B cell (primary cell): Measurements from ENCODE around the gene OTOP2. TPM values are rescaled to one million over a fixed set of nuclear protein-coding genes. Genes with fewer than 3 reads are reported as not detected.

Source experiments
- ATAC-seq: fragments of 200-7000 bp; cut with Tn5 transposase; one replicate; pipeline ENCODE4 v1.10.0; 2021; ENCODE audit warnings: low read depth, mild to moderate bottlenecking, moderate number of reproducible peaks, moderate library complexity
- CTCF ChIA-PET: fragments of 350-600 bp; sonication (Branson Sonifier 250); formaldehyde crosslinking; loops from one replicate; lab custom pipeline; 2021; ENCODE audit warnings: antibody characterized with exemption, inconsistent platforms; lab: Charles Lee
- POLR2A ChIA-PET: fragments of 350-600 bp; sonication (Branson Sonifier 250); formaldehyde crosslinking; loops from one replicate; lab custom pipeline; 2021; ENCODE audit warnings: antibody characterized with exemption; lab: Charles Lee
- DNase-seq: peaks from one replicate; pipeline ENCODE4 v3.0.0; 2013
- H2AFZ ChIP-seq: 2 replicates; pipeline ENCODE4 v1.6.1; 2012; ENCODE audit warnings: mild to moderate bottlenecking, low read depth, low read length; ENCODE audit not compliant: insufficient read depth, poor library complexity, severe bottlenecking
- H3K27ac ChIP-seq, 2 donors: 1 replicate in 1 of 2; 2 replicates in 1 of 2; pipeline ENCODE4 v1.5.1; 2012 to 2013; ENCODE audit warnings: low read length in 2 of 2, mild to moderate bottlenecking in 2 of 2, moderate library complexity in 1 of 2
- H3K27me3 ChIP-seq, 4 experiments: fragments of 200-600 bp in 1 of 4; sonication (generic) in 1 of 4; replicated peaks in 1 of 4; 1 replicate in 2 of 4; 2 replicates in 2 of 4; pipeline versions ENCODE4 v1.6.1 to v1.7.0; 2013 to 2016; ENCODE audit warnings: low read length in 3 of 4, mild to moderate bottlenecking in 2 of 4, mixed read lengths in 1 of 4, moderate library complexity in 1 of 4; ENCODE audit not compliant: insufficient read depth in 4 of 4, control insufficient read depth in 3 of 4; ENCODE audit errors: control extremely low read depth in 1 of 4
- H3K36me3 ChIP-seq, 2 experiments: replicated peaks in 1 of 2; 1 replicate in 1 of 2; 2 replicates in 1 of 2; pipeline versions ENCODE4 v1.6.1 to v1.7.1; 2013; ENCODE audit warnings: low read length in 1 of 2; ENCODE audit not compliant: insufficient read depth in 2 of 2, control insufficient read depth in 1 of 2; ENCODE audit errors: control extremely low read depth in 1 of 2, extremely low read depth in 1 of 2
- H3K4me1 ChIP-seq, 2 donors: fragments of 200-600 bp in 1 of 2; sonication (generic) in 1 of 2; 1 replicate in 1 of 2; 2 replicates in 1 of 2; pipeline versions ENCODE4 v1.5.1 to v1.6.1; 2013 to 2017; ENCODE audit warnings: low read length in 2 of 2; ENCODE audit not compliant: control insufficient read depth in 2 of 2, insufficient read depth in 2 of 2
- H3K4me2 ChIP-seq: replicated peaks from 2 replicates; pipeline ENCODE3; 2012; ENCODE audit warnings: mild to moderate bottlenecking, low read depth, low read length; ENCODE audit not compliant: poor library complexity, severe bottlenecking
- H3K4me3 ChIP-seq, 5 experiments: fragments of 200-600 bp in 1 of 5; sonication (generic) in 1 of 5; 1 replicate in 3 of 5; 2 replicates in 2 of 5; pipeline versions ENCODE4 v1.5.1 to v1.7.0; 2011 to 2016; ENCODE audit warnings: low read length in 4 of 5, mild to moderate bottlenecking in 4 of 5, low read depth in 2 of 5, control low read depth in 1 of 5, moderate library complexity in 1 of 5; ENCODE audit not compliant: insufficient read depth in 1 of 5; ENCODE audit errors: control extremely low read depth in 1 of 5, extremely low read depth in 1 of 5
- H3K79me2 ChIP-seq: fragments of 200-600 bp; sonication (generic); one replicate; pipeline ENCODE4 v1.6.0; 2016; ENCODE audit warnings: low read length; ENCODE audit not compliant: control insufficient read depth, insufficient read depth
- H3K9ac ChIP-seq: fragments of 200-600 bp; sonication (generic); 2 replicates; pipeline ENCODE4 v1.6.1; 2017; ENCODE audit warnings: mild to moderate bottlenecking, low read length, moderate library complexity
- H3K9me3 ChIP-seq, 3 donors: one replicate each; pipeline versions ENCODE4 v1.6.1 to v1.7.1; 2013; ENCODE audit warnings: low read length in 2 of 3; ENCODE audit not compliant: control insufficient read depth in 2 of 3, insufficient read depth in 1 of 3; ENCODE audit errors: control extremely low read depth in 1 of 3
- H4K20me1 ChIP-seq: 2 replicates; pipeline ENCODE4 v1.6.0; 2012; ENCODE audit warnings: mild to moderate bottlenecking, low read length; ENCODE audit not compliant: insufficient read depth, control insufficient read depth, poor library complexity, severe bottlenecking
- H3K27ac Mint-ChIP-seq: one replicate; pipeline ENCODE4 v1.8.0; 2021; ENCODE audit warnings: mixed read lengths
- H3K27me3 Mint-ChIP-seq: one replicate; pipeline ENCODE4 v1.8.0; 2021; ENCODE audit warnings: mixed read lengths
- H3K4me1 Mint-ChIP-seq: one replicate; pipeline ENCODE4 v1.8.0; 2021; ENCODE audit warnings: mixed read lengths
- H3K4me3 Mint-ChIP-seq: one replicate; pipeline ENCODE4 v1.8.0; 2021; ENCODE audit warnings: mixed read lengths
- H3K9me3 Mint-ChIP-seq: one replicate; pipeline ENCODE4 v1.8.0; 2022; ENCODE audit warnings: mixed read lengths; ENCODE audit not compliant: insufficient read depth
- EZH2 ChIP-seq: IDR thresholded peaks from 2 replicates; pipeline ENCODE4 v1.6.1; 2012; ENCODE audit warnings: borderline replicate concordance, low read depth, mild to moderate bottlenecking, moderate library complexity, low read length; ENCODE audit not compliant: insufficient read depth, poor library complexity, severe bottlenecking
- WGBS: methylation state at CpG from one replicate; pipeline ENCODE4 v1.1.5; 2013; ENCODE audit warnings: missing lambda C conversion rate; ENCODE audit not compliant: insufficient coverage; 5-methylcytosine and 5-hydroxymethylcytosine counted together
- intact Hi-C: fragments of 100-400 bp; cut with micrococcal nuclease; formaldehyde crosslinking; loops from one replicate; pipeline ENCODE4 v1.10.0; 2022
- polyA plus RNA-seq: library from polyadenylated mRNA; depleted of rRNA; stranded (reverse); fragments of >200 nt; gene quantifications from 2 replicates; pipeline ENCODE4 v1.2.3, GENCODE V29; 2012
- total RNA-seq, 2 donors: library from RNA; stranded (reverse); fragments of 120-200 nt in 1 of 2; gene quantifications; 1 replicate in 1 of 2; 2 replicates in 1 of 2; pipeline versions ENCODE4 v1.2.3 to v1.2.4, GENCODE V29; 2013 to 2022
- TF ChIP-seq, protein P1 (sequence below): fragments of 200-600 bp; IDR thresholded peaks from one replicate; pipeline ENCODE4 v1.8.0; 2022; ENCODE audit warnings: antibody characterized with exemption, mild to moderate bottlenecking

Gene OTOP2
- total and polyA plus RNA-seq, 2 donors (not counting 1 experiment from before 2014, with no cell fraction given), result not detected

DNA sequence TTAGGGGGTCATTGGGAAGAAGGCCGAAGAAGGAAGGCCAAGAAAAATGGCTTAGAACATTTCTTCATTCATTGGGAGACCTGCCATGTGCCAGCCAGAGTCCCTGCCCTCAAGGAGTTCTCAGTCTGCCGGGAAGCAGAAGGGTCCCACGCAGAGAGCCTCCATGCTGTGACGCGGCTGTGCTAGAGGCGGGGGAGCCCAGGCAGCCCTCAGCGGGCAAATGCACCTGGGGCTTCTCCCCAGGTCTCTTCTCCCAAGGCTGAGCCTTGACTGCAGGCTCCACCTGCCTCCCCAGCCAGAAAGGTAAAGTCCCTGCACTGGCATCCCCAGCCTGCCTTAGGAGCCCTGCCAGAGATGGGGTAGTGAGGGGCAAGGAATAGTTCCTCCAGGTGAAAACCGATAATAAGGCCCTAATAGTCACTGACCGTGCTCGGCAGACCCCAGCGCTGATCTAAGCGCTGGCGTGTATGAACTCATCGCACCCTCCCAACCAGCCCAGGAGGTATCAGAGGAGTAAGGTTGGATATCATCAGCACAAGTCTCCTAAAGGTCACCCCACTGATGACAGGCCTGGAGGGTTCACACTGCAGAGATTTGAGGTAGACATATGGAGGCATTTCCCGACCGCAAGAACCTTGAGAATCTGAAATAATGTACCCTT, 57.4 kb downstream of the OTOP2 start:
- H3K4me2 ChIP-seq, result peak overlapping the region; percentile 88
- no peaks in the 10 kb centered on the region for H3K36me3 ChIP-seq
- peaks cover 11 to 16% of the 10 kb centered on the region in 2 donors for H3K4me1 ChIP-seq
- H3K9ac ChIP-seq, result peak overlapping the region; percentile 69
- peak overlapping the region; percentile 76 for H2AFZ ChIP-seq
- H3K9me3 ChIP-seq, result peaks cover 0 to 4% (median 0%) of the 10 kb centered on the region in 3 donors
- H3K27ac ChIP-seq, result no peak overlapping the region
- CTCF ChIA-PET, result interaction anchor here (3.5 kb wide), 1 partner anchor 20 kb away, joined by 24 read pairs; no protein-coding TSS in a partner anchor
- intact Hi-C loops, result no loop called here
- DNase-seq (no peak), ATAC-seq (no peak)
- no peaks in the 10 kb centered on the region for H3K79me2 ChIP-seq
- peak overlapping the region; percentile 60 to 73 (median 63) for H3K4me3 ChIP-seq
- Mint-ChIP-seq H3K9me3 (no peaks in the 10 kb centered on the region), H3K4me3 (peak overlapping the region; percentile 94), H3K27me3 (peaks cover 23% of the 10 kb centered on the region), H3K4me1 (peaks cover 11% of the 10 kb centered on the region), H3K27ac (peak overlapping the region; percentile 76)
- peaks cover 0 to 48% (median 11%) of the 10 kb centered on the region in 4 experiments for H3K27me3 ChIP-seq
- 59% methylated on average over 10 of the region's 16 CpGs for WGBS
- TF ChIP-seq, protein P1, sequence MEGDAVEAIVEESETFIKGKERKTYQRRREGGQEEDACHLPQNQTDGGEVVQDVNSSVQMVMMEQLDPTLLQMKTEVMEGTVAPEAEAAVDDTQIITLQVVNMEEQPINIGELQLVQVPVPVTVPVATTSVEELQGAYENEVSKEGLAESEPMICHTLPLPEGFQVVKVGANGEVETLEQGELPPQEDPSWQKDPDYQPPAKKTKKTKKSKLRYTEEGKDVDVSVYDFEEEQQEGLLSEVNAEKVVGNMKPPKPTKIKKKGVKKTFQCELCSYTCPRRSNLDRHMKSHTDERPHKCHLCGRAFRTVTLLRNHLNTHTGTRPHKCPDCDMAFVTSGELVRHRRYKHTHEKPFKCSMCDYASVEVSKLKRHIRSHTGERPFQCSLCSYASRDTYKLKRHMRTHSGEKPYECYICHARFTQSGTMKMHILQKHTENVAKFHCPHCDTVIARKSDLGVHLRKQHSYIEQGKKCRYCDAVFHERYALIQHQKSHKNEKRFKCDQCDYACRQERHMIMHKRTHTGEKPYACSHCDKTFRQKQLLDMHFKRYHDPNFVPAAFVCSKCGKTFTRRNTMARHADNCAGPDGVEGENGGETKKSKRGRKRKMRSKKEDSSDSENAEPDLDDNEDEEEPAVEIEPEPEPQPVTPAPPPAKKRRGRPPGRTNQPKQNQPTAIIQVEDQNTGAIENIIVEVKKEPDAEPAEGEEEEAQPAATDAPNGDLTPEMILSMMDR, result no peak
- TF ChIP-seq EZH2, result no peak
- H4K20me1 ChIP-seq, result no peaks in the 10 kb centered on the region
- POLR2A ChIA-PET, result no interaction called here
